Stromal cell of bone marrow (primary cell): ENCODE measurements around the gene SHISAL1.
"Not testable (repeated sequence)": the region's sequence is repeated elsewhere in the genome, so short reads cannot be mapped to it uniquely, and the experiment has no call there.

Experiments
- DNase-seq: peaks from one replicate; pipeline ENCODE4 v3.0.0-alpha.2; 2012; ENCODE audit warnings: low read depth

Gene SHISAL1

GRCh38 chr22:44234372-44234771 is 78.4 kb downstream of the SHISAL1 start:
- not testable (repeated sequence) for DNase-seq

GRCh38 chr22:44231233-44231632 is 81.5 kb downstream of the SHISAL1 start:
- DNase-seq = no peak

GRCh38 chr22:44229809-44230208 is 82.9 kb downstream of the SHISAL1 start:
- DNase-seq = no peak

- no peak for DNase-seq
Observed at GRCh38 chr22:44229331-44229730, 83.4 kb downstream of the SHISAL1 start.

- DNase-seq = no peak
Observed at GRCh38 chr22:44225812-44226211, 86.9 kb downstream of the SHISAL1 start.

GRCh38 chr22:44225091-44225689 is 87.6 kb downstream of the SHISAL1 start:
- DNase-seq = no peak

- no peak for DNase-seq
Observed at GRCh38 chr22:44224166-44224565, 88.6 kb downstream of the SHISAL1 start.

GRCh38 chr22:44221710-44222475 is 90.9 kb downstream of the SHISAL1 start:
- DNase-seq = no peak

GRCh38 chr22:44220727-44221680 is 91.7 kb downstream of the SHISAL1 start:
- no peak for DNase-seq

- no peak for DNase-seq
Observed at GRCh38 chr22:44219101-44219870, 93.5 kb downstream of the SHISAL1 start.

GRCh38 chr22:44218071-44218470 is 94.7 kb downstream of the SHISAL1 start:
- no peak for DNase-seq

GRCh38 chr22:44217346-44217745 is 95.4 kb downstream of the SHISAL1 start:
- no peak for DNase-seq

- DNase-seq = no peak
Observed at GRCh38 chr22:44215287-44215686, 97.5 kb downstream of the SHISAL1 start.

- DNase-seq = no peak
Observed at GRCh38 chr22:44214764-44215163, 98.0 kb downstream of the SHISAL1 start.

GRCh38 chr22:44214187-44214586 is 98.6 kb downstream of the SHISAL1 start:
- no peak for DNase-seq

GRCh38 chr22:44213489-44214043 is 99.2 kb downstream of the SHISAL1 start:
- no peak for DNase-seq

- DNase-seq = no peak
Observed at GRCh38 chr22:44212936-44213335, 99.8 kb downstream of the SHISAL1 start.

- DNase-seq = peak; percentile 46
Observed at GRCh38 chr22:44211946-44212930, 100.5 kb downstream of the SHISAL1 start.

GRCh38 chr22:44211256-44211945 is 101.3 kb downstream of the SHISAL1 start:
- no peak for DNase-seq

- DNase-seq = peak; percentile 83
Observed at GRCh38 chr22:44210722-44211121, 102.0 kb downstream of the SHISAL1 start.
